Astrocyte (in vitro differentiated cells and primary cell): ENCODE results near the gene LMX1A. TPM values are rescaled to one million over a fixed set of nuclear protein-coding genes. Genes with fewer than 3 reads are reported as not detected.

Experiments used
- DNase-seq: peaks from one replicate; pipeline ENCODE4 v3.0.0-alpha.2; 2010; ENCODE audit warnings: low read depth
- FAIRE-seq: peaks from 2 replicates; lab custom pipeline; 2011; peaks lifted over from hg19 to GRCh38; lab: Jason Lieb, UNC
- H2AFZ ChIP-seq: 2 replicates; pipeline ENCODE4 v1.6.0; 2012; ENCODE audit warnings: low read depth, low read length, inconsistent platforms
- H3K27ac ChIP-seq: 2 replicates; pipeline ENCODE4 v1.5.1; 2011; ENCODE audit warnings: low read depth, low read length, inconsistent platforms
- H3K27me3 ChIP-seq: 2 replicates; pipeline ENCODE4 v1.6.0; 2011; ENCODE audit warnings: low read length, inconsistent platforms; ENCODE audit not compliant: insufficient read depth
- H3K36me3 ChIP-seq: 2 replicates; pipeline ENCODE4 v1.5.1; 2011; ENCODE audit warnings: low read length, inconsistent platforms; ENCODE audit not compliant: insufficient read depth
- H3K4me1 ChIP-seq: 2 replicates; pipeline ENCODE4 v1.5.1; 2011; ENCODE audit warnings: low read length, inconsistent platforms; ENCODE audit not compliant: insufficient read depth
- H3K4me2 ChIP-seq: 2 replicates; pipeline ENCODE4 v1.6.0; 2012; ENCODE audit warnings: low read length, inconsistent platforms
- H3K4me3 ChIP-seq: 2 replicates; pipeline ENCODE4 v1.5.1; 2011; ENCODE audit warnings: low read depth, mild to moderate bottlenecking, low read length, inconsistent platforms; ENCODE audit not compliant: insufficient read depth
- H3K79me2 ChIP-seq: 2 replicates; pipeline ENCODE4 v1.6.0; 2012; ENCODE audit warnings: mild to moderate bottlenecking, low read length, inconsistent platforms; ENCODE audit not compliant: insufficient read depth
- H3K9ac ChIP-seq: 2 replicates; pipeline ENCODE4 v1.6.0; 2012; ENCODE audit warnings: mild to moderate bottlenecking, low read length, inconsistent platforms
- H3K9me3 ChIP-seq: 2 replicates; pipeline ENCODE4 v1.5.1; 2012; ENCODE audit warnings: low read depth, mild to moderate bottlenecking, low read length, inconsistent platforms; ENCODE audit not compliant: insufficient read depth
- H4K20me1 ChIP-seq: 2 replicates; pipeline ENCODE4 v1.6.0; 2012; ENCODE audit warnings: low read length, inconsistent platforms; ENCODE audit not compliant: insufficient read depth
- H3K27ac Mint-ChIP-seq: one replicate; pipeline ENCODE4 v1.8.0; 2021; ENCODE audit warnings: mild to moderate bottlenecking, mixed read lengths; ENCODE audit not compliant: unreplicated experiment
- H3K27me3 Mint-ChIP-seq: one replicate; pipeline ENCODE4 v1.8.0; 2021; ENCODE audit warnings: low read depth, mixed read lengths; ENCODE audit not compliant: unreplicated experiment
- H3K36me3 Mint-ChIP-seq: one replicate; pipeline ENCODE4 v1.8.0; 2021; ENCODE audit warnings: low read depth, mixed read lengths; ENCODE audit not compliant: unreplicated experiment
- H3K4me1 Mint-ChIP-seq: one replicate; pipeline ENCODE4 v1.8.0; 2021; ENCODE audit warnings: low read depth, mixed read lengths; ENCODE audit not compliant: unreplicated experiment
- H3K4me3 Mint-ChIP-seq: one replicate; pipeline ENCODE4 v1.8.0; 2021; ENCODE audit warnings: mild to moderate bottlenecking, moderate library complexity, mixed read lengths; ENCODE audit not compliant: unreplicated experiment
- H3K9me3 Mint-ChIP-seq: one replicate; pipeline ENCODE4 v1.8.0; 2021; ENCODE audit warnings: mild to moderate bottlenecking, mixed read lengths; ENCODE audit not compliant: unreplicated experiment
- CTCF ChIP-seq: IDR thresholded peaks from 2 replicates; pipeline ENCODE4 v1.5.1; 2011; ENCODE audit warnings: low read depth, mild to moderate bottlenecking, inconsistent platforms, low read length, moderate library complexity; ENCODE audit not compliant: insufficient read depth
- EZH2 ChIP-seq: IDR thresholded peaks from 2 replicates; pipeline ENCODE4 v1.6.1; 2012; ENCODE audit warnings: mild to moderate bottlenecking, low read length, inconsistent platforms; ENCODE audit not compliant: insufficient read depth
- total RNA-seq: library from RNA; stranded (reverse); gene quantifications from 2 replicates; pipeline ENCODE4 v1.2.1, GENCODE V29; 2021

LMX1A gene
- total RNA-seq, 1 donor from 2014 or later = not detected

- peaks cover 38% of the 10 kb centered on the region for H3K27me3 Mint-ChIP-seq
- H3K9me3 Mint-ChIP-seq = peaks cover 5% of the 10 kb centered on the region
- Histone ChIP-seq H3K4me2 (no peak overlapping the region), H3K27ac (no peak overlapping the region), H3K9ac (no peak overlapping the region), H2AFZ (no peak overlapping the region), H3K4me1 (no peaks in the 10 kb centered on the region), H3K36me3 (no peaks in the 10 kb centered on the region), H4K20me1 (no peaks in the 10 kb centered on the region), H3K4me3 (no peak overlapping the region), H3K27me3 (no peaks in the 10 kb centered on the region), H3K79me2 (no peaks in the 10 kb centered on the region), H3K9me3 (no peaks in the 10 kb centered on the region)
- H3K4me1 Mint-ChIP-seq = no peaks in the 10 kb centered on the region
- no peak for FAIRE-seq
- no peak for TF ChIP-seq CTCF
- no peak for TF ChIP-seq EZH2
- H3K36me3 Mint-ChIP-seq = peaks cover 1% of the 10 kb centered on the region
- DNase-seq = no peak
- H3K4me3 Mint-ChIP-seq = no peak overlapping the region
- no peak overlapping the region for H3K27ac Mint-ChIP-seq
Observed at GRCh38 chr1:165152727-165153126, 203.8 kb downstream of the LMX1A start.

- Histone ChIP-seq H3K36me3 (no peaks in the 10 kb centered on the region), H3K4me2 (no peak overlapping the region), H3K79me2 (no peaks in the 10 kb centered on the region), H3K4me1 (no peaks in the 10 kb centered on the region), H3K27me3 (no peaks in the 10 kb centered on the region), H3K9me3 (no peaks in the 10 kb centered on the region), H3K9ac (no peak overlapping the region), H3K27ac (no peak overlapping the region), H4K20me1 (no peaks in the 10 kb centered on the region), H2AFZ (no peak overlapping the region), H3K4me3 (no peak overlapping the region)
- peaks cover 1% of the 10 kb centered on the region for H3K36me3 Mint-ChIP-seq
- no peak for TF ChIP-seq CTCF
- no peak for TF ChIP-seq EZH2
- FAIRE-seq = no peak
- peaks cover 38% of the 10 kb centered on the region for H3K27me3 Mint-ChIP-seq
- H3K9me3 Mint-ChIP-seq = peaks cover 5% of the 10 kb centered on the region
- H3K4me1 Mint-ChIP-seq = no peaks in the 10 kb centered on the region
- no peak for DNase-seq
- no peak overlapping the region for H3K27ac Mint-ChIP-seq
- H3K4me3 Mint-ChIP-seq = no peak overlapping the region
Observed at GRCh38 chr1:165152109-165152508, 204.4 kb downstream of the LMX1A start.

Other genes starting within 250 kb of the LMX1A start
- gene RXRG, start 88.4 kb upstream of the LMX1A start, total RNA-seq = 0.29 TPM in 1 of 2 replicates, not detected in the other
- not detected in 2 replicates for gene LRRC52, start 187.3 kb upstream of the LMX1A start, total RNA-seq